ENCODE data around the gene ZNF646.
A peak's percentile ranks its signal among the peaks of the same experiment; 100 is the strongest.

The ZNF646 gene

GRCh38 chr16:31073970-31074813 lies at the start of gene ZNF646, which contains the start of gene ZNF668:
ZNF646 (plus strand) TSS chr16:31074422; CDS start chr16:31076325, 1,903 bp downstream.
ZNF668 (minus strand) TSS chr16:31074240; CDS start chr16:31064459, 9,781 bp downstream.
- FAIRE-seq, result peak; percentile 97

- FAIRE-seq, result no peak
Observed at GRCh38 chr16:31025339-31025738, 48.9 kb upstream of the ZNF646 start.

- FAIRE-seq, result no peak
Observed at GRCh38 chr16:31029272-31029671, 45.0 kb upstream of the ZNF646 start.

- no peak for FAIRE-seq
Observed at GRCh38 chr16:31031276-31031675, 42.9 kb upstream of the ZNF646 start.

- peak; percentile 98 for FAIRE-seq
Observed at GRCh38 chr16:31032736-31033708, 41.2 kb upstream of the ZNF646 start, which contains the start of gene STX4. STX4 (plus strand) TSS chr16:31033558; CDS start chr16:31033806, 248 bp downstream.

- no peak for FAIRE-seq
Observed at GRCh38 chr16:31033709-31034492, 40.3 kb upstream of the ZNF646 start.

- no peak for FAIRE-seq
Observed at GRCh38 chr16:31036691-31037090, 37.5 kb upstream of the ZNF646 start.

GRCh38 chr16:31038993-31039392 lies 35.2 kb upstream of the ZNF646 start:
- no peak for FAIRE-seq

- no peak for FAIRE-seq
Observed at GRCh38 chr16:31042866-31043265, 31.4 kb upstream of the ZNF646 start.

GRCh38 chr16:31043352-31043751 lies 30.9 kb upstream of the ZNF646 start:
- FAIRE-seq, result no peak

GRCh38 chr16:31043898-31044481 lies 30.2 kb upstream of the ZNF646 start:
- FAIRE-seq, result no peak

GRCh38 chr16:31050280-31051030 lies 23.8 kb upstream of the ZNF646 start:
- no peak for FAIRE-seq

GRCh38 chr16:31052114-31052513 lies 22.1 kb upstream of the ZNF646 start:
- FAIRE-seq, result no peak

GRCh38 chr16:31055613-31056012 lies 18.6 kb upstream of the ZNF646 start:
- FAIRE-seq, result no peak

GRCh38 chr16:31061126-31061812 lies 13.0 kb upstream of the ZNF646 start:
- FAIRE-seq, result no peak

- no peak for FAIRE-seq
Observed at GRCh38 chr16:31061813-31062440, 12.3 kb upstream of the ZNF646 start.

GRCh38 chr16:31063495-31063842 lies 10.8 kb upstream of the ZNF646 start:
- FAIRE-seq, result no peak

GRCh38 chr16:31063843-31064611 lies 10.2 kb upstream of the ZNF646 start:
- FAIRE-seq, result no peak

- FAIRE-seq, result no peak
Observed at GRCh38 chr16:31064882-31065461, 9.2 kb upstream of the ZNF646 start.

Data from G401.6 (cell line).